ENCODE measurements around the gene HS1BP3. TPM values are rescaled to one million over a fixed set of nuclear protein-coding genes. Genes with fewer than 3 reads are reported as not detected.
A peak's percentile ranks its signal among the peaks of the same experiment; 100 is the strongest.

HS1BP3 gene
- 10 to 100 TPM; 37.1 to 41.8 TPM for total RNA-seq
- long read RNA-seq, donor 1, partial matches to known transcripts = 8 of 14 reads
- long read RNA-seq, donor 1, other reads (novel, unspliced or antisense) = 5 of 14 reads
- long read RNA-seq, donor 2, transcript HS1BP3-201 (7 exons, 2,370 nt) = major isoform, 62 of 120 reads
- long read RNA-seq, donor 2, partial matches to known transcripts = 22 of 120 reads
- long read RNA-seq, donor 2, other reads (novel, unspliced or antisense) = 36 of 120 reads

GRCh38 chr2:20650877-20651730 is at the start of gene HS1BP3:
HS1BP3 (minus strand) TSS chr2:20651098; CDS start chr2:20651063, 35 bp downstream.
- peak; percentile 95 for DNase-seq (ENCODE audit: low spot score)
- intact Hi-C loops (cut with DNase I) = no loop called here

GRCh38 chr2:20698916-20699613 is 48.2 kb upstream of the HS1BP3 start:
- DNase-seq (ENCODE audit: low spot score) = no peak
- intact Hi-C loops (cut with DNase I) = no loop called here

- intact Hi-C loops (cut with DNase I) = no loop called here
These were observed 46.5 kb upstream of the HS1BP3 start for GRCh38 chr2:20697322-20697934.

GRCh38 chr2:20696366-20696765 is 45.5 kb upstream of the HS1BP3 start:
- intact Hi-C loops (cut with DNase I) = no loop called here
- DNase-seq (ENCODE audit: low spot score) = no peak

More at GRCh38 chr2:20697322-20697934, 46.5 kb upstream of the HS1BP3 start:
- no peak for DNase-seq (ENCODE audit: low spot score)

GRCh38 chr2:20693317-20693716 is 42.4 kb upstream of the HS1BP3 start:
- intact Hi-C loops (cut with DNase I) = no loop called here
- no peak for DNase-seq (ENCODE audit: low spot score)

- no peak for DNase-seq (ENCODE audit: low spot score)
- intact Hi-C loops (cut with DNase I) = no loop called here
These were observed 41.2 kb upstream of the HS1BP3 start for GRCh38 chr2:20692081-20692480.

GRCh38 chr2:20691076-20691734 is 40.3 kb upstream of the HS1BP3 start:
- no peak for DNase-seq (ENCODE audit: low spot score)
- intact Hi-C loops (cut with DNase I) = no loop called here

GRCh38 chr2:20689428-20690264 is 38.7 kb upstream of the HS1BP3 start:
- intact Hi-C loops (cut with DNase I) = no loop called here
- DNase-seq (ENCODE audit: low spot score) = no peak

GRCh38 chr2:20687260-20687832 is 36.4 kb upstream of the HS1BP3 start:
- no peak for DNase-seq (ENCODE audit: low spot score)
- intact Hi-C loops (cut with DNase I) = no loop called here

- intact Hi-C loops (cut with DNase I) = no loop called here
- no peak for DNase-seq (ENCODE audit: low spot score)
These were observed 33.7 kb upstream of the HS1BP3 start for GRCh38 chr2:20684581-20685063.

- no peak for DNase-seq (ENCODE audit: low spot score)
- intact Hi-C loops (cut with DNase I) = no loop called here
These were observed 31.4 kb upstream of the HS1BP3 start for GRCh38 chr2:20682167-20682920.

- no peak for DNase-seq (ENCODE audit: low spot score)
- intact Hi-C loops (cut with DNase I) = no loop called here
These were observed 30.0 kb upstream of the HS1BP3 start for GRCh38 chr2:20680744-20681375.

- no peak for DNase-seq (ENCODE audit: low spot score)
- intact Hi-C loops (cut with DNase I) = no loop called here
These were observed 27.9 kb upstream of the HS1BP3 start for GRCh38 chr2:20678780-20679179.

- no peak for DNase-seq (ENCODE audit: low spot score)
- intact Hi-C loops (cut with DNase I) = no loop called here
These were observed 27.1 kb upstream of the HS1BP3 start for GRCh38 chr2:20678086-20678395.

GRCh38 chr2:20677301-20678085 is 26.6 kb upstream of the HS1BP3 start:
- no peak for DNase-seq (ENCODE audit: low spot score)
- intact Hi-C loops (cut with DNase I) = no loop called here
